GM21360 (cell line): ENCODE data around the gene SYNC.

Source experiments
- ATAC-seq: cut with Tn5 transposase; IDR thresholded peaks from one replicate; pipeline ENCODE4 v1.9.1; 2021; ENCODE audit warnings: mild to moderate bottlenecking, moderate library complexity; ENCODE audit not compliant: unreplicated experiment

The SYNC gene

GRCh38 chr1:32702599-32703478 is at the start of gene SYNC:
Gene SYNC, minus strand, starts transcription at chr1:32702770. Its CDS starts 110 bp downstream, at chr1:32702660.
- no peak for ATAC-seq

GRCh38 chr1:32749771-32750170 is 47.2 kb upstream of the SYNC start:
- no peak for ATAC-seq

- no peak for ATAC-seq
Observed at GRCh38 chr1:32749332-32749731, 46.8 kb upstream of the SYNC start.

- no peak for ATAC-seq
Observed at GRCh38 chr1:32748926-32749325, 46.4 kb upstream of the SYNC start.

GRCh38 chr1:32748348-32748747 is 45.8 kb upstream of the SYNC start:
- ATAC-seq: no peak

GRCh38 chr1:32746130-32746529 is 43.6 kb upstream of the SYNC start:
- no peak for ATAC-seq

GRCh38 chr1:32744071-32744425 is 41.5 kb upstream of the SYNC start:
- ATAC-seq: no peak

- no peak for ATAC-seq
Observed at GRCh38 chr1:32743380-32744070, 41.0 kb upstream of the SYNC start.

GRCh38 chr1:32742956-32743355 is 40.4 kb upstream of the SYNC start:
- no peak for ATAC-seq

GRCh38 chr1:32742199-32742947 is 39.8 kb upstream of the SYNC start:
- no peak for ATAC-seq

- no peak for ATAC-seq
Observed at GRCh38 chr1:32741413-32742198, 39.0 kb upstream of the SYNC start.

GRCh38 chr1:32741059-32741412 is 38.5 kb upstream of the SYNC start:
- no peak for ATAC-seq

- ATAC-seq: no peak
Observed at GRCh38 chr1:32736812-32737791, 34.5 kb upstream of the SYNC start.

GRCh38 chr1:32733582-32734321 is 31.2 kb upstream of the SYNC start:
- ATAC-seq: no peak

- no peak for ATAC-seq
Observed at GRCh38 chr1:32729254-32730046, 26.9 kb upstream of the SYNC start.

- no peak for ATAC-seq
Observed at GRCh38 chr1:32728413-32729077, 26.0 kb upstream of the SYNC start.

- no peak for ATAC-seq
Observed at GRCh38 chr1:32727876-32728275, 25.3 kb upstream of the SYNC start.

- no peak for ATAC-seq
Observed at GRCh38 chr1:32725615-32725982, 23.0 kb upstream of the SYNC start.
